ENCODE results near the gene AUTS2. TPM values are rescaled to one million over a fixed set of nuclear protein-coding genes. Genes with fewer than 3 reads are reported as not detected.

Gene AUTS2
- total and polyA plus RNA-seq, 9 of the 15 experiments (the other 6 are each of a cell fraction or from before 2014, with no cell fraction given) = 0.58 TPM; not detected in 8

DNA sequence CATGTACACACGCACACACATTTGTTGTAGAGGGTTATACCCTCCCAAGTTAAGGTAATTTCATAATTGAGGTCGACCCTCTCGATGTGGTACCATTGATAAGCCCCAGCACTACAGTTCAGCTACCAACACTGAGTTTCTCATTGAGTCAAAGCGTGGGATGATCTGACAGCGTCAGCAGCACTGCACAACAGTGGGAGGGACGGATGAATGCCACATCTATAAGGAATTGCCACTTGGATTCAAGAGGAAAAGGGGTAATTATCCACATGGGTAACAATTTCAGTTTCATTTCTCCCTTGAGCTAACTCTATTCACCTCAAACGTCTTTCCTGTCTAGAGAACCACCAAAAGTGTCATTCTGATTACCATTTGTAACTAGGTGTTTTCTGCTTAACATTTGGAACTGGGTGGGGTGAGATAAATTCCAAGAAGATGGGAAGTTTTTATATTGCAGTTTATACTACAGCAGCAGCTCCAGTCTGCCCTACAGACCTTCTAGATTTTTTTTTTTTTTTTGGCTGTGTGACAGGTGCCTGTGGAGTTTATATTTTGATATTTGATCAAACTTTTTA lies 342.9 kb downstream of the AUTS2 start:
- Histone ChIP-seq H3K9me1 (ENCODE audit: control insufficient read depth, insufficient read depth, low read length) (no peaks in the 10 kb centered on the region), H3K4me2 (ENCODE audit: insufficient read depth, low read length) (no peak overlapping the region), H3K27ac (ENCODE audit: extremely low read depth, low read depth, low read length) (no peak overlapping the region), H2AFZ (ENCODE audit: low read depth, low read length) (no peak overlapping the region), H3K4me1 (replicated peaks in 1 of 2; ENCODE audit: control insufficient read depth in 2 of 2, insufficient read depth in 2 of 2, low read length in 2 of 2) (no peaks in the 10 kb centered on the region), H3K27me3 (ENCODE audit: control insufficient read depth in 2 of 2, insufficient read depth in 2 of 2, low read length in 2 of 2) (no peaks in the 10 kb centered on the region), H3K9ac (ENCODE audit: insufficient read depth in 1 of 2, low read depth in 2 of 2, low read length in 2 of 2) (no peak overlapping the region), H3K79me2 (ENCODE audit: control insufficient read depth, insufficient read depth, low read length) (no peaks in the 10 kb centered on the region), H3K36me3 (ENCODE audit: control insufficient read depth, insufficient read depth, low read length) (no peaks in the 10 kb centered on the region), H4K20me1 (replicated peaks; ENCODE audit: control insufficient read depth, insufficient read depth, low read length) (no peaks in the 10 kb centered on the region), H3K4me3 (no peak overlapping the region), H3K9me3 (replicated peaks; ENCODE audit: control insufficient read depth, insufficient read depth, low read depth, low read length) (no peaks in the 10 kb centered on the region)
- no peak for DNase-seq (ENCODE audit: extremely low read depth in 1 of 4, low spot score in 3 of 4)
- CTCF ChIA-PET (ENCODE audit: low intra/inter-chr PET ratio) = no interaction called here
- in situ Hi-C loops (cut with MboI) = no loop called here
- ATAC-seq = no peak
- 0% methylated on average over 7 of the region's 7 CpGs for WGBS (ENCODE audit: insufficient coverage, low coverage, missing lambda C conversion rate)
- POLR2A ChIA-PET = no interaction called here
- intact Hi-C loops (cut with micrococcal nuclease) = no loop called here
- TF ChIP-seq SIX5 (IDR thresholded peaks at IDR 0.05; ENCODE audit: borderline replicate concordance in 1 of 2, insufficient read depth in 1 of 2, low read depth in 1 of 2, low read length in 2 of 2) = no peak
- no peak for TF ChIP-seq TGIF2 (CRISPR knock-in tag; IDR thresholded peaks at IDR 0.05)
- TF ChIP-seq KLF6 (CRISPR knock-in tag; IDR thresholded peaks at IDR 0.05; ENCODE audit: borderline replicate concordance) = no peak
- no peak for TF ChIP-seq NUFIP1 (IDR thresholded peaks at IDR 0.05; ENCODE audit: partially characterized antibody)
- TF ChIP-seq COPS2 (conservative IDR thresholded peaks at IDR 0.05) = no peak
- TF ChIP-seq ZNF780A (CRISPR knock-in tag; IDR thresholded peaks at IDR 0.05) = no peak
- no peak for TF ChIP-seq RUNX1 (IDR thresholded peaks at IDR 0.05; ENCODE audit: low read depth)
- TF ChIP-seq MAFG (tag; conservative IDR thresholded peaks at IDR 0.05) = no peak
- TF ChIP-seq ZNF174 (CRISPR knock-in tag; IDR thresholded peaks at IDR 0.05) = no peak
- no peak for TF ChIP-seq RNF2 (IDR thresholded peaks at IDR 0.05)
- no peak for TF ChIP-seq PRMT5 (CRISPR knock-in tag; IDR thresholded peaks at IDR 0.05)
- no peak for TF ChIP-seq KLF16 (IDR thresholded peaks at IDR 0.05)
- no peak for FAIRE-seq
- BruUV-seq (replicated peaks) = no TSS peak
